ENCODE results near the gene DCAF4. TPM values are rescaled to one million over a fixed set of nuclear protein-coding genes. Genes with fewer than 3 reads are reported as not detected.

Gene DCAF4
- total RNA-seq, 2 experiments from 2014 or later, result 17.3 to 23.1 TPM

DNA sequence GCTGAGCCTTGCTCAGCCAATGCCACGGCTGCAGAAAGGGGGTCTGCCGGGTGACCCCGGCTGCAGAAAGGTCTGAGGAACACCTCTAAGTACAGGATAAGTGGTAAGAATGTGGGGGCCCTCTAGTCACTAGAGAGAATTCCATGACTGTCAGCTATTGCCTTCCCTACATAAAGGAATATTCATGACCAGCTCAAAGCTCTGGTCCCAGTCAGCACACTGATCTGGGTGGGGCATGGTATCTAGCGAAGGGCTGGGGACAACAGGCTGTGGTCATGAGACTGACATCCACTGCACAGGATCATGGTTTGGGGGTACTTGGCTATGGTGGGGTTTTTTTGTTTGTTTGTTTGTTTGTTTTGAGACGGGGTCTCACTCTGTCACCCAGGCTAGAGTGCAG, 42.1 kb downstream of the DCAF4 start:
- Mint-ChIP-seq H3K27me3 (no peaks in the 10 kb centered on the region), H3K4me3 (no peak overlapping the region), H3K4me1 (peaks cover 23% of the 10 kb centered on the region), H3K27ac (no peak overlapping the region), H3K36me3 (peaks cover 14% of the 10 kb centered on the region), H3K9me3 (ENCODE audit: low read depth) (no peaks in the 10 kb centered on the region)
- DNase-seq (no peak), ATAC-seq (no peak)
- CTCF ChIA-PET, result interaction anchor here (0.7 kb wide), 1 partner anchor 90 kb away, joined by 3 read pairs; the partner anchor contains the start of gene RBM25

- Mint-ChIP-seq H3K4me3 (no peak overlapping the region), H3K27ac (no peak overlapping the region), H3K27me3 (no peaks in the 10 kb centered on the region), H3K36me3 (peaks cover 18% of the 10 kb centered on the region), H3K9me3 (ENCODE audit: low read depth) (no peaks in the 10 kb centered on the region), H3K4me1 (peaks cover 7% of the 10 kb centered on the region)
- ATAC-seq (no peak), DNase-seq (no peak)
- CTCF ChIA-PET, result no interaction called here
Measured at GRCh38 chr14:72970058-72970630, 43.9 kb downstream of the DCAF4 start.

DNA sequence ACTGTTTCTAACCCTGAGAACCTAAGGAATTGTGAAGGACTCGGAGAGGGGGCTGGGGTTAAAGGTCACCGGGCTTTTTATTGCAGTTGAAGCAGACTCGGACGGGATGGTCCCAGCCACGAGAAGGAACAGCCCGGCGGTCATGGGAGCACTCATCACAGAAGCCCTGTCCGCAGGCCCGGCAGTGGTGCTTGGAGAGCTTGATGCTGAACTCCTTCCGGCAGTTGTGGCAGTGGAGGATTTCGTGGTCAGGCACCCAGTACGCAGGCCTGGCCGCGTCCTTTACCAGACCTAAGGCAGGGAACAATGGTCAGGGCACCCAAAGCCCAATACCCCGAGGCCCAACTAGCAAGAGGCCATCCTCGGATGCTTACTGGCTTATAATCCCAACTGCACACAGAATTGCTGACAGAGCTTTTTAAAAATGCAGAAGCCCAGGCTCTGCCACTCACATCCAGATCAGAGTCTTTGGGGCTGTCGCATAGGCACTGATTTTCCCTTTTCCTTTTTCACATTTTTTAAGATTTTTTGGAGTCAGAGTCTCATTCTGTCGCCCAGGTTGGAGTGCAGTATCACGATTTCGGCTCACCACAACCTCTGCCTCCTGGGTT, 44.7 kb downstream of the DCAF4 start:
- DNase-seq, result no peak
- H3K27me3 Mint-ChIP-seq, result no peaks in the 10 kb centered on the region
- peaks cover 20% of the 10 kb centered on the region for H3K36me3 Mint-ChIP-seq
- no peak overlapping the region for H3K4me3 Mint-ChIP-seq
- H3K4me1 Mint-ChIP-seq, result no peaks in the 10 kb centered on the region
- no peaks in the 10 kb centered on the region for H3K9me3 Mint-ChIP-seq (ENCODE audit: low read depth)
- CTCF ChIA-PET, result no interaction called here
- H3K27ac Mint-ChIP-seq, result no peak overlapping the region
- ATAC-seq, result no peak

DNA sequence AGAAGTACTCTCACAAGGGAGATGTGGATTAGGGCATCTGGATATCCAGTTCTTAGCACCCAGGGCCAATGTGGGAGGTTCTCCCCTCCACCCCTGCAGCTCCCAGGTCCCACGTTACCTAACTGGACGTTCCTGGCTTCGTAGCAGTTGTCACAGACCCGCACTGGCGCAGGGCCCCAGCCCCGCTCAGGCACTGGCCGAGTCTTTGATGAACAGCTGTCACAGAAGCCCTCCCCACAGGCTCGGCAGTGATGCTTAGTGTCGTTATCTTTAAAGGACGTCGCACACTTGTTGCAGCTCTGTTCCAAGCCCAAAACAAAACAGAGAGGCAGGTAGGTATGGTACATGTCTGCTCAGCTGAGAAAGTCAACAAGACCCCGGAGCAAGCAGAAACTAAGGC, 48.4 kb downstream of the DCAF4 start:
- Mint-ChIP-seq H3K27ac (no peak overlapping the region), H3K27me3 (no peaks in the 10 kb centered on the region), H3K36me3 (peaks cover 19% of the 10 kb centered on the region), H3K9me3 (ENCODE audit: low read depth) (no peaks in the 10 kb centered on the region), H3K4me1 (no peaks in the 10 kb centered on the region), H3K4me3 (no peak overlapping the region)
- DNase-seq, result no peak
- CTCF ChIA-PET, result no interaction called here
- no peak for ATAC-seq

- Mint-ChIP-seq H3K36me3 (peaks cover 15% of the 10 kb centered on the region), H3K27ac (no peak overlapping the region), H3K4me1 (no peaks in the 10 kb centered on the region), H3K9me3 (ENCODE audit: low read depth) (no peaks in the 10 kb centered on the region), H3K27me3 (no peaks in the 10 kb centered on the region), H3K4me3 (no peak overlapping the region)
- no peak for ATAC-seq
- DNase-seq, result no peak
- CTCF ChIA-PET, result interaction anchor here (0.7 to 1.2 kb wide), 2 partner anchors 18 to 31 kb away, joined by 3 read pairs; no protein-coding TSS in a partner anchor
Measured at GRCh38 chr14:72975770-72976169, 49.5 kb downstream of the DCAF4 start.

- Mint-ChIP-seq H3K36me3 (peaks cover 10% of the 10 kb centered on the region), H3K9me3 (ENCODE audit: low read depth) (no peaks in the 10 kb centered on the region), H3K27ac (no peak overlapping the region), H3K4me3 (no peak overlapping the region), H3K27me3 (no peaks in the 10 kb centered on the region), H3K4me1 (no peaks in the 10 kb centered on the region)
- CTCF ChIA-PET, result interaction anchor here (1.4 kb wide), 1 partner anchor 30 kb away, joined by 3 read pairs; no protein-coding TSS in a partner anchor
- DNase-seq (no peak), ATAC-seq (no peak)
Measured at GRCh38 chr14:72978856-72979255, 52.6 kb downstream of the DCAF4 start.

DNA sequence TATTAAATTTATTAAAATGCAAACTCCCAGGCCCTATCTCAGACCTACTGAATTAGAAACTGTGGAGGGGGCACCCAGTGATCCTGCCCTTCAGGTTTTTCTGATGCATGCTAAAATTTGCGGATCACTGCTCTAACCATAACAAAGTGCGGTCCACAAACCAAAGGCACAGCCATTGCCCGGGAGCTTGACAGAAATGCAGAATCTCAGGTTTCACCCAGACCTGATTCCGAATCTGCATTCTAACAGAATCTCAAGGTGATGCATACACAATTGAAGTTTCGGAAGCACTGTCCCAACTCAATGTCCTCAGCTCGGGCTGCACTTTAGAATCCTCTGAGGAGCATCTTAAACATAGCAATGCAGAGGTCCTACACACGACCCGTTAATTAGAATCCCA, 54.6 kb downstream of the DCAF4 start:
- Mint-ChIP-seq H3K27ac (no peak overlapping the region), H3K36me3 (peaks cover 15% of the 10 kb centered on the region), H3K27me3 (no peaks in the 10 kb centered on the region), H3K4me3 (no peak overlapping the region), H3K4me1 (no peaks in the 10 kb centered on the region), H3K9me3 (ENCODE audit: low read depth) (no peaks in the 10 kb centered on the region)
- CTCF ChIA-PET, result interaction anchor here (1.0 kb wide), 1 partner anchor 32 kb away, joined by 5 read pairs; no protein-coding TSS in a partner anchor
- no peak for DNase-seq
- no peak for ATAC-seq

GRCh38 chr14:72982146-72982708, 56.0 kb downstream of the DCAF4 start:
- Mint-ChIP-seq H3K4me3 (no peak overlapping the region), H3K4me1 (no peaks in the 10 kb centered on the region), H3K9me3 (ENCODE audit: low read depth) (no peaks in the 10 kb centered on the region), H3K27me3 (no peaks in the 10 kb centered on the region), H3K27ac (no peak overlapping the region), H3K36me3 (peaks cover 15% of the 10 kb centered on the region)
- CTCF ChIA-PET, result no interaction called here
- no peak for ATAC-seq
- no peak for DNase-seq

DNA sequence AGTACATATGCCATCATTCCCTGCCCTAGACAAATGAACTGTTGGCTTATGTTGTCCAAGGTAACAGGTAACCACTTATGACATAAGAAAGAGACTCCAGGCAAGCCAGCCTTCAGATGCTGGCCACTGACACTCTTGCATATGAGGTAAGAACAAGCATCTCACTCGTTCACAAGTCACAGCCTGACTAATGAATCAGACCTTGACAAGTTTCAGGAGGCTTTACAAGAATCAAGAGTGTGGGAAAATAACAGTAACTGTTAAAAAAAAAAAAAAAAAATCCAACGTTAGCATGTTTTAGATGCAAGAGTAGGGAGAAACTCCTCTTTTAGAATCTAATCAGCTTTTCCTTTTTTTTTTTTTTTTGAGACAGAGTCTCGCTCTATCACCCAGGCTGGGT, 60.0 kb downstream of the DCAF4 start:
- Mint-ChIP-seq H3K27me3 (no peaks in the 10 kb centered on the region), H3K4me1 (no peaks in the 10 kb centered on the region), H3K4me3 (no peak overlapping the region), H3K27ac (no peak overlapping the region), H3K36me3 (peaks cover 14% of the 10 kb centered on the region), H3K9me3 (ENCODE audit: low read depth) (no peaks in the 10 kb centered on the region)
- DNase-seq, result no peak
- no peak for ATAC-seq
- CTCF ChIA-PET, result no interaction called here

- no peak overlapping the region for H3K4me3 Mint-ChIP-seq
- no peaks in the 10 kb centered on the region for H3K9me3 Mint-ChIP-seq (ENCODE audit: low read depth)
- no peak for ATAC-seq
- peaks cover 15% of the 10 kb centered on the region for H3K36me3 Mint-ChIP-seq
- H3K4me1 Mint-ChIP-seq, result no peaks in the 10 kb centered on the region
- CTCF ChIA-PET, result no interaction called here
- no peak overlapping the region for H3K27ac Mint-ChIP-seq
- H3K27me3 Mint-ChIP-seq, result no peaks in the 10 kb centered on the region
- DNase-seq, result no peak
Measured at GRCh38 chr14:72986857-72987256, 60.6 kb downstream of the DCAF4 start.

- Mint-ChIP-seq H3K9me3 (ENCODE audit: low read depth) (no peaks in the 10 kb centered on the region), H3K27ac (no peak overlapping the region), H3K27me3 (no peaks in the 10 kb centered on the region), H3K4me3 (no peak overlapping the region), H3K36me3 (peaks cover 3% of the 10 kb centered on the region), H3K4me1 (no peaks in the 10 kb centered on the region)
- ATAC-seq, result no peak
- CTCF ChIA-PET, result no interaction called here
- no peak for DNase-seq
Measured at GRCh38 chr14:72990171-72990570, 63.9 kb downstream of the DCAF4 start.

- H3K4me1 Mint-ChIP-seq, result peaks cover under 1% of the 10 kb centered on the region
- no peak overlapping the region for H3K27ac Mint-ChIP-seq
- ATAC-seq, result no peak
- H3K27me3 Mint-ChIP-seq, result no peaks in the 10 kb centered on the region
- no peak for DNase-seq
- peaks cover 23% of the 10 kb centered on the region for H3K36me3 Mint-ChIP-seq
- H3K9me3 Mint-ChIP-seq (ENCODE audit: low read depth), result no peaks in the 10 kb centered on the region
- no peak overlapping the region for H3K4me3 Mint-ChIP-seq
- CTCF ChIA-PET, result interaction anchor here (1.2 kb wide), 1 partner anchor 16 kb away, joined by 3 read pairs; no protein-coding TSS in a partner anchor
Measured at GRCh38 chr14:72996916-72997315, 70.7 kb downstream of the DCAF4 start.

- Mint-ChIP-seq H3K4me1 (peaks cover 3% of the 10 kb centered on the region), H3K27ac (no peak overlapping the region), H3K36me3 (peaks cover 23% of the 10 kb centered on the region), H3K9me3 (ENCODE audit: low read depth) (no peaks in the 10 kb centered on the region), H3K4me3 (no peak overlapping the region), H3K27me3 (no peaks in the 10 kb centered on the region)
- DNase-seq, result no peak
- no peak for ATAC-seq
- CTCF ChIA-PET, result no interaction called here
Measured at GRCh38 chr14:72998252-72998903, 72.1 kb downstream of the DCAF4 start.

DNA sequence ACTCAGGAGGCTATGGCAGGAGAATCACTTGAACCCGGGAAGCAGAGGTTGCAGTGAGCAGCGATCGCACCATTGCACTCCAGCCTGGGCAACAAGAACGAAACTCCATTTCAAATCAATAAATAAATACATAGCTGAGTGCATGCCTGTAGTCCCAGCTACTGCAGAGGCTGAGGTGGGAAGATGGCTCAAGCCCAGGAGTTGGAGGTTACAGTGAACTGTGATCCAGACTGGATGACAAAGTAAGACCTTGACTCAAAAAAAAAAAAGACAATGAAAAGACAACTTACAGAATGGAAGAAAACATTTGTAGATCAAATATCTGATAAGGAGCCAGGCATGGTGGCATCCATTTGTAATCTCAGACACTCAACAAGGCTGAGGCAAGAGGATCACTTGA, 73.1 kb downstream of the DCAF4 start:
- DNase-seq, result no peak
- CTCF ChIA-PET, result no interaction called here
- Mint-ChIP-seq H3K4me1 (peaks cover 3% of the 10 kb centered on the region), H3K9me3 (ENCODE audit: low read depth) (no peaks in the 10 kb centered on the region), H3K27me3 (no peaks in the 10 kb centered on the region), H3K4me3 (no peak overlapping the region), H3K27ac (no peak overlapping the region), H3K36me3 (peaks cover 23% of the 10 kb centered on the region)
- ATAC-seq, result no peak
